ENCODE measurements around the gene DOK6. TPM values are rescaled to one million over a fixed set of nuclear protein-coding genes. Genes with fewer than 3 reads are reported as not detected.

DOK6 gene
- total RNA-seq, 4 donors from 2014 or later, result 0.13 to 0.17 TPM; not detected in 2

- no peaks in the 10 kb centered on the region for H3K4me1 ChIP-seq
- no peak for ATAC-seq
- TF ChIP-seq POLR2A (IDR thresholded peaks at IDR 0.05), result no peak
- TF ChIP-seq, protein P1, sequence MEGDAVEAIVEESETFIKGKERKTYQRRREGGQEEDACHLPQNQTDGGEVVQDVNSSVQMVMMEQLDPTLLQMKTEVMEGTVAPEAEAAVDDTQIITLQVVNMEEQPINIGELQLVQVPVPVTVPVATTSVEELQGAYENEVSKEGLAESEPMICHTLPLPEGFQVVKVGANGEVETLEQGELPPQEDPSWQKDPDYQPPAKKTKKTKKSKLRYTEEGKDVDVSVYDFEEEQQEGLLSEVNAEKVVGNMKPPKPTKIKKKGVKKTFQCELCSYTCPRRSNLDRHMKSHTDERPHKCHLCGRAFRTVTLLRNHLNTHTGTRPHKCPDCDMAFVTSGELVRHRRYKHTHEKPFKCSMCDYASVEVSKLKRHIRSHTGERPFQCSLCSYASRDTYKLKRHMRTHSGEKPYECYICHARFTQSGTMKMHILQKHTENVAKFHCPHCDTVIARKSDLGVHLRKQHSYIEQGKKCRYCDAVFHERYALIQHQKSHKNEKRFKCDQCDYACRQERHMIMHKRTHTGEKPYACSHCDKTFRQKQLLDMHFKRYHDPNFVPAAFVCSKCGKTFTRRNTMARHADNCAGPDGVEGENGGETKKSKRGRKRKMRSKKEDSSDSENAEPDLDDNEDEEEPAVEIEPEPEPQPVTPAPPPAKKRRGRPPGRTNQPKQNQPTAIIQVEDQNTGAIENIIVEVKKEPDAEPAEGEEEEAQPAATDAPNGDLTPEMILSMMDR (IDR thresholded peaks at IDR 0.05 in 4 of 5, conservative IDR thresholded peaks at IDR 0.05 in 1 of 5), result no peak
- H3K27me3 ChIP-seq, result peaks cover 0 to 8% (median 2%) of the 10 kb centered on the region in 3 donors
- intact Hi-C loops (cut with DNase I; ENCODE audit: low total_unique reads), result no loop called here
- in situ Hi-C loops (cut with MboI; ENCODE audit: low sequenced_read_pairs in 4 of 4), result no loop called here
- H3K9me3 ChIP-seq, result no peaks in the 10 kb centered on the region
- DNase-seq, result no peak
- no peak overlapping the region for H3K4me3 ChIP-seq
- H3K27ac ChIP-seq, result no peak overlapping the region
- no peaks in the 10 kb centered on the region for H3K36me3 ChIP-seq
These were observed 7.8 kb downstream of the DOK6 start for GRCh38 chr18:69408522-69408921.

GRCh38 chr18:69411199-69411598 is 10.5 kb downstream of the DOK6 start:
- no peak overlapping the region for H3K4me3 ChIP-seq
- H3K36me3 ChIP-seq, result no peaks in the 10 kb centered on the region
- no peak for TF ChIP-seq POLR2A (IDR thresholded peaks at IDR 0.05)
- TF ChIP-seq, protein P1 (IDR thresholded peaks at IDR 0.05 in 4 of 5, conservative IDR thresholded peaks at IDR 0.05 in 1 of 5), result no peak
- no peaks in the 10 kb centered on the region for H3K9me3 ChIP-seq
- no peak overlapping the region for H3K27ac ChIP-seq
- in situ Hi-C loops (cut with MboI; ENCODE audit: low sequenced_read_pairs in 4 of 4), result no loop called here
- no peaks in the 10 kb centered on the region for H3K27me3 ChIP-seq
- ATAC-seq, result no peak
- DNase-seq, result no peak
- intact Hi-C loops (cut with DNase I; ENCODE audit: low total_unique reads), result no loop called here
- no peaks in the 10 kb centered on the region for H3K4me1 ChIP-seq

- no peak overlapping the region for H3K4me3 ChIP-seq
- no peaks in the 10 kb centered on the region for H3K27me3 ChIP-seq
- H3K9me3 ChIP-seq, result no peaks in the 10 kb centered on the region
- TF ChIP-seq POLR2A (IDR thresholded peaks at IDR 0.05), result no peak
- TF ChIP-seq, protein P1 (IDR thresholded peaks at IDR 0.05 in 4 of 5, conservative IDR thresholded peaks at IDR 0.05 in 1 of 5), result no peak
- H3K27ac ChIP-seq, result no peak overlapping the region
- intact Hi-C loops (cut with DNase I; ENCODE audit: low total_unique reads), result no loop called here
- no peaks in the 10 kb centered on the region for H3K4me1 ChIP-seq
- DNase-seq (no peak), ATAC-seq (no peak)
- H3K36me3 ChIP-seq, result no peaks in the 10 kb centered on the region
- in situ Hi-C loops (cut with MboI; ENCODE audit: low sequenced_read_pairs in 4 of 4), result no loop called here
These were observed 13.5 kb downstream of the DOK6 start for GRCh38 chr18:69414184-69414583.

GRCh38 chr18:69432847-69433246 is 32.2 kb downstream of the DOK6 start:
- TF ChIP-seq, protein P1 (IDR thresholded peaks at IDR 0.05 in 4 of 5, conservative IDR thresholded peaks at IDR 0.05 in 1 of 5), result no peak
- TF ChIP-seq POLR2A (IDR thresholded peaks at IDR 0.05), result no peak
- intact Hi-C loops (cut with DNase I; ENCODE audit: low total_unique reads) (no loop called here), in situ Hi-C loops (cut with MboI; ENCODE audit: low sequenced_read_pairs in 4 of 4) (no loop called here)
- no peaks in the 10 kb centered on the region for H3K9me3 ChIP-seq
- DNase-seq (no peak), ATAC-seq (no peak)
- no peak overlapping the region for H3K27ac ChIP-seq
- H3K4me1 ChIP-seq, result no peaks in the 10 kb centered on the region
- H3K4me3 ChIP-seq, result no peak overlapping the region
- H3K27me3 ChIP-seq, result no peaks in the 10 kb centered on the region
- H3K36me3 ChIP-seq, result no peaks in the 10 kb centered on the region

- Histone ChIP-seq H3K36me3 (no peaks in the 10 kb centered on the region), H3K27me3 (no peaks in the 10 kb centered on the region), H3K27ac (no peak overlapping the region), H3K4me3 (no peak overlapping the region), H3K4me1 (no peaks in the 10 kb centered on the region), H3K9me3 (no peaks in the 10 kb centered on the region)
- in situ Hi-C loops (cut with MboI; ENCODE audit: low sequenced_read_pairs in 4 of 4), result no loop called here
- DNase-seq, result no peak
- intact Hi-C loops (cut with DNase I; ENCODE audit: low total_unique reads), result no loop called here
- TF ChIP-seq POLR2A (IDR thresholded peaks at IDR 0.05), result no peak
- TF ChIP-seq, protein P1 (IDR thresholded peaks at IDR 0.05 in 4 of 5, conservative IDR thresholded peaks at IDR 0.05 in 1 of 5), result no peak
- ATAC-seq, result no peak
These were observed 34.3 kb downstream of the DOK6 start for GRCh38 chr18:69435000-69435399.
